HG02642 (cell line): ENCODE data around the gene EHBP1L1.

Source experiments
- ATAC-seq: cut with Tn5 transposase; IDR thresholded peaks from one replicate; pipeline ENCODE4 v1.9.1; 2021; ENCODE audit warnings: mild to moderate bottlenecking; ENCODE audit not compliant: unreplicated experiment, poor library complexity

Gene EHBP1L1

GRCh38 chr11:65591939-65592857, 16.3 kb downstream of the EHBP1L1 start:
- no peak for ATAC-seq

GRCh38 chr11:65592858-65593517, 17.1 kb downstream of the EHBP1L1 start:
- no peak for ATAC-seq

- ATAC-seq: no peak
Measured at GRCh38 chr11:65593518-65594414, 17.9 kb downstream of the EHBP1L1 start.

GRCh38 chr11:65595131-65595530, 19.3 kb downstream of the EHBP1L1 start:
- no peak for ATAC-seq

GRCh38 chr11:65595543-65596281, 19.9 kb downstream of the EHBP1L1 start, which contains the start of gene KCNK7:
KCNK7 (minus strand) TSS chr11:65595800; CDS start chr11:65595772, 28 bp downstream.
- no peak for ATAC-seq

GRCh38 chr11:65596520-65596919, 20.7 kb downstream of the EHBP1L1 start:
- no peak for ATAC-seq

GRCh38 chr11:65598258-65598699, 22.4 kb downstream of the EHBP1L1 start:
- no peak for ATAC-seq

GRCh38 chr11:65599216-65599954, 23.5 kb downstream of the EHBP1L1 start:
- no peak for ATAC-seq

GRCh38 chr11:65599955-65600246, 24.0 kb downstream of the EHBP1L1 start:
- ATAC-seq: no peak

- ATAC-seq: no peak
Measured at GRCh38 chr11:65604258-65604657, 28.4 kb downstream of the EHBP1L1 start.

- ATAC-seq: no peak
Measured at GRCh38 chr11:65606876-65607613, 31.2 kb downstream of the EHBP1L1 start.

GRCh38 chr11:65607614-65608426, 32.0 kb downstream of the EHBP1L1 start:
- no peak for ATAC-seq

GRCh38 chr11:65609229-65609628, 33.4 kb downstream of the EHBP1L1 start:
- ATAC-seq: no peak

- ATAC-seq: no peak
Measured at GRCh38 chr11:65609665-65610064, 33.8 kb downstream of the EHBP1L1 start.

- no peak for ATAC-seq
Measured at GRCh38 chr11:65610404-65610803, 34.6 kb downstream of the EHBP1L1 start.

- ATAC-seq: no peak
Measured at GRCh38 chr11:65611028-65611757, 35.3 kb downstream of the EHBP1L1 start.
